K562 (cell line): ENCODE results near the gene PPFIA3. TPM values are rescaled to one million over a fixed set of nuclear protein-coding genes. Genes with fewer than 3 reads are reported as not detected.

Experiments used
- BMI1 ChIP-seq: fragments of 150-350 bp; IDR thresholded peaks from 2 replicates; pipeline ENCODE4 v1.6.1; 2014; ENCODE audit warnings: low read length
- CBX8 ChIP-seq: fragments of 200-600 bp; sonication (generic); IDR thresholded peaks from 2 replicates; pipeline ENCODE4 v1.6.1; 2012; ENCODE audit warnings: borderline replicate concordance, mixed run types, low read depth, mild to moderate bottlenecking, moderate library complexity, mixed read lengths, low read length, control low read depth, inconsistent platforms; ENCODE audit not compliant: poor library complexity, severe bottlenecking; ENCODE audit errors: extremely low read depth
- CHD1 ChIP-seq: fragments of 200-600 bp; sonication (generic); IDR thresholded peaks from one replicate; pipeline ENCODE4 v1.6.1; 2012; ENCODE audit warnings: mild to moderate bottlenecking, moderate library complexity, low read length, inconsistent platforms
- CHD2 ChIP-seq: IDR thresholded peaks from 2 replicates; pipeline ENCODE4 v1.6.1; 2011; ENCODE audit warnings: low read depth, low read length
- CHD4 ChIP-seq: fragments of 200-600 bp; sonication (generic); IDR thresholded peaks from 3 replicates; pipeline ENCODE4 v1.6.1; 2012; ENCODE audit warnings: low read depth, mild to moderate bottlenecking, mixed read lengths, low read length, inconsistent platforms; ENCODE audit not compliant: insufficient read depth, insufficient replicate concordance, poor library complexity, severe bottlenecking
- EP400 ChIP-seq: fragments of 450-650 bp; IDR thresholded peaks from 2 replicates; pipeline ENCODE4 v1.6.1; 2017; ENCODE audit warnings: antibody characterized with exemption, mild to moderate bottlenecking, moderate library complexity
- FIP1L1 ChIP-seq: fragments of 200-400 bp; formaldehyde crosslinking; IDR thresholded peaks from 2 replicates; pipeline ENCODE4 v1.6.1; 2018; ENCODE audit warnings: mild to moderate bottlenecking, low read depth, low read length; ENCODE audit not compliant: poor library complexity, severe bottlenecking
- KLF1 ChIP-seq: fragments of 450-650 bp; IDR thresholded peaks from 2 replicates; pipeline ENCODE4 v1.6.1; 2016; ENCODE audit warnings: missing genetic modification characterization, missing compliant biosample characterization
- MAFG ChIP-seq: fragments of 450-650 bp; conservative IDR thresholded peaks from 2 replicates; pipeline ENCODE4 v1.6.1; 2016; ENCODE audit warnings: missing genetic modification characterization, missing compliant biosample characterization
- MBD2 ChIP-seq: sonication (generic); IDR thresholded peaks from 2 replicates; pipeline ENCODE4 v1.6.1; 2016; ENCODE audit warnings: low read depth, borderline replicate concordance
- MEF2A ChIP-seq: IDR thresholded peaks from 2 replicates; pipeline ENCODE4 v1.6.1; 2011; ENCODE audit warnings: low read depth, mild to moderate bottlenecking, low read length, moderate library complexity; ENCODE audit not compliant: control insufficient read depth
- MYC ChIP-seq, 2 experiments: fragments of 250-450 bp in 1 of 2; sonication (Bioruptor Pico) in 1 of 2; IDR thresholded peaks; 2 replicates each; pipeline versions ENCODE4 v1.5.1 to v1.6.1; 2012 to 2021; ENCODE audit warnings: low read depth in 2 of 2, borderline replicate concordance in 1 of 2, improper control_type of control experiment in 1 of 2, low read length in 1 of 2, mild to moderate bottlenecking in 1 of 2, moderate library complexity in 1 of 2
- NR2C2 ChIP-seq, 2 experiments: fragments of 200-800 bp in 1 of 2; sonication (Bioruptor generic) in 1 of 2; sonication (generic) in 1 of 2; formaldehyde crosslinking in 1 of 2; IDR thresholded peaks; 2 replicates each; pipeline versions ENCODE4 v1.6.1 to v1.8.0; 2016 to 2022; ENCODE audit warnings: mild to moderate bottlenecking in 1 of 2, missing compliant biosample characterization in 1 of 2, missing genetic modification characterization in 1 of 2, missing genetic modification reagents in 1 of 2
- PCBP1 ChIP-seq: fragments of 200-400 bp; formaldehyde crosslinking; IDR thresholded peaks from 2 replicates; pipeline ENCODE4 v1.6.1; 2018; ENCODE audit warnings: mild to moderate bottlenecking, low read depth, low read length; ENCODE audit not compliant: poor library complexity, severe bottlenecking
- PCBP2 ChIP-seq: fragments of 200-400 bp; formaldehyde crosslinking; IDR thresholded peaks from 2 replicates; pipeline ENCODE4 v1.6.1; 2018; ENCODE audit warnings: low read length, low read depth, mild to moderate bottlenecking, moderate library complexity; ENCODE audit not compliant: poor library complexity, severe bottlenecking
- PTRF ChIP-seq: fragments of 450-650 bp; IDR thresholded peaks from 2 replicates; pipeline ENCODE4 v1.6.1; 2016; ENCODE audit warnings: mild to moderate bottlenecking, missing genetic modification characterization, missing compliant biosample characterization
- RHOXF2B ChIP-seq: fragments of 250-450 bp; sonication (Bioruptor Pico); conservative IDR thresholded peaks from 2 replicates; pipeline ENCODE4 v1.5.1; 2021
- SMAD4 ChIP-seq: fragments of 250-450 bp; sonication (Bioruptor Pico); conservative IDR thresholded peaks from 2 replicates; pipeline ENCODE4 v1.8.0; 2021; ENCODE audit warnings: inconsistent platforms, mild to moderate bottlenecking, moderate library complexity
- TGIF2 ChIP-seq: sonication (generic); formaldehyde crosslinking; IDR thresholded peaks from 2 replicates; pipeline ENCODE4 v1.8.1; 2022; ENCODE audit warnings: mild to moderate bottlenecking, missing genetic modification reagents, moderate library complexity
- ZNF174 ChIP-seq: fragments of 250-450 bp; sonication (Bioruptor Pico); IDR thresholded peaks from 2 replicates; pipeline ENCODE4 v1.4.0; 2020; ENCODE audit warnings: mild to moderate bottlenecking
- ZNF431 ChIP-seq: sonication (generic); formaldehyde crosslinking; IDR thresholded peaks from 2 replicates; pipeline ENCODE4 v1.8.0; 2022; ENCODE audit warnings: mild to moderate bottlenecking, missing genetic modification reagents
- ZNF589 ChIP-seq: fragments of 200-800 bp; sonication (Bioruptor generic); IDR thresholded peaks from 2 replicates; pipeline ENCODE4 v1.6.1; 2016; ENCODE audit warnings: low read depth, missing genetic modification characterization, missing compliant biosample characterization
- ZNF764 ChIP-seq: fragments of 250-450 bp; sonication (Bioruptor Pico); IDR thresholded peaks from 2 replicates; pipeline ENCODE4 v1.4.0; 2020; ENCODE audit warnings: low read depth, mild to moderate bottlenecking, moderate library complexity
- polyA plus RNA-seq, 8 experiments: library from polyadenylated mRNA; depleted of rRNA in 4 of 8; stranded (reverse) in 5 of 8; unstranded in 3 of 8; fragments of >200 nt; fragmentation: Nextera tagmentation in 2 of 8; fragmentation: Illumina TruSeq in 1 of 8; extraction: Ambion mirVana in 2 of 8; extraction: Trizol in 1 of 8; gene quantifications; 2 replicates each; pipeline versions ENCODE4 v1.2.1 to v1.2.3, GENCODE V29; 2011 to 2014; ENCODE audit warnings: inconsistent platforms in 1 of 8, missing spikeins in 1 of 8
- total RNA-seq, 7 experiments: library from RNA; depleted of rRNA in 6 of 7; stranded (reverse); fragments of >200 nt in 6 of 7; fragmentation: Illumina TruSeq in 2 of 7; extraction: Trizol in 2 of 7; gene quantifications; 2 replicates each; pipeline versions ENCODE4 v1.2.1 to v1.2.3, GENCODE V29; 2011 to 2021; ENCODE audit warnings: low replicate concordance in 1 of 7
- TF ChIP-seq, protein P1 (sequence below), 2 experiments: fragments of 250-450 bp in 1 of 2; fragments of 450-650 bp in 1 of 2; sonication (Bioruptor Pico) in 1 of 2; IDR thresholded peaks; 2 replicates each; pipeline versions ENCODE4 v1.6.1 to v1.8.0; 2016 to 2021; ENCODE audit warnings: mild to moderate bottlenecking in 2 of 2, moderate library complexity in 2 of 2, missing compliant biosample characterization in 1 of 2, missing genetic modification characterization in 1 of 2

PPFIA3 gene
- total and polyA plus RNA-seq, 9 of the 15 experiments (the other 6 are each of a cell fraction or from before 2014, with no cell fraction given): 0.10 to 53.0 (median 17.6) TPM

GRCh38 chr19:49118565-49119410 is 556 bp upstream of the PPFIA3 start, which contains the start of gene C19orf73 (continued):
- TF ChIP-seq ZNF431 (CRISPR knock-in tag) (no peak), ZNF174 (CRISPR knock-in tag) (no peak), CHD2 (peak; percentile 75), PCBP2 (no peak), MAFG (tag) (no peak), PTRF (tag) (no peak), SMAD4 (CRISPR knock-in tag) (peak; percentile 93), MEF2A (no peak), PCBP1 (peak; percentile 91), ZNF764 (CRISPR knock-in tag) (no peak), ZNF589 (CRISPR knock-in tag) (peak; percentile 71; the same call in 1 of the 2 replicates), CHD1 (peak; percentile 65), FIP1L1 (peak; percentile 75), MBD2 (peak; percentile 89), NR2C2 (CRISPR knock-in tag; IDR thresholded peaks at IDR 0.05) (peak; percentile 78; the same call in 1 of the 2 replicates), NR2C2 (tag; IDR thresholded peaks at IDR 0.05) (peak; percentile 81), MYC (IDR thresholded peaks at IDR 0.05; ENCODE audit: low read depth, low read length) (peak; percentile 81), MYC (CRISPR knock-in tag; IDR thresholded peaks at IDR 0.05; ENCODE audit: borderline replicate concordance, low read depth) (peak; percentile 95; the same call in 1 of the 2 replicates), RHOXF2B (no peak; the same call in 1 of the 2 replicates), TGIF2 (CRISPR knock-in tag) (0 out of 2 replicates have a peak, but pooled peaks have one; percentile 67), CBX8 (no peak), KLF1 (tag) (peak; percentile 94), CHD4 (no peak), BMI1 (no peak), EP400 (peak; percentile 96)
- TF ChIP-seq, protein P1, sequence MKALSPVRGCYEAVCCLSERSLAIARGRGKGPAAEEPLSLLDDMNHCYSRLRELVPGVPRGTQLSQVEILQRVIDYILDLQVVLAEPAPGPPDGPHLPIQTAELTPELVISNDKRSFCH (CRISPR knock-in tag; IDR thresholded peaks at IDR 0.05): no peak
- TF ChIP-seq, protein P1 (tag; IDR thresholded peaks at IDR 0.05): peak; percentile 90
